Keratinocyte (primary cell): ENCODE results near the gene NRG3.

ENCODE experiments used
- EZH2 ChIP-seq: IDR thresholded peaks from one replicate; pipeline ENCODE4 v1.6.1; 2012; ENCODE audit warnings: inconsistent platforms, mild to moderate bottlenecking, low read length, moderate library complexity
- TF ChIP-seq, protein P1 (sequence below), 3 experiments: IDR thresholded peaks in 1 of 3; conservative IDR thresholded peaks in 1 of 3; optimal IDR thresholded peaks in 1 of 3; 2 replicates in 2 of 3; 3 replicates in 1 of 3; pipeline versions ENCODE3 to v1.5.1; 2011; ENCODE audit warnings: low read length in 3 of 3, mild to moderate bottlenecking in 3 of 3, moderate library complexity in 2 of 3, control low read depth in 1 of 3, inconsistent platforms in 1 of 3; ENCODE audit not compliant: insufficient read depth in 2 of 3; ENCODE audit errors: extremely low read depth in 1 of 3

DNA sequence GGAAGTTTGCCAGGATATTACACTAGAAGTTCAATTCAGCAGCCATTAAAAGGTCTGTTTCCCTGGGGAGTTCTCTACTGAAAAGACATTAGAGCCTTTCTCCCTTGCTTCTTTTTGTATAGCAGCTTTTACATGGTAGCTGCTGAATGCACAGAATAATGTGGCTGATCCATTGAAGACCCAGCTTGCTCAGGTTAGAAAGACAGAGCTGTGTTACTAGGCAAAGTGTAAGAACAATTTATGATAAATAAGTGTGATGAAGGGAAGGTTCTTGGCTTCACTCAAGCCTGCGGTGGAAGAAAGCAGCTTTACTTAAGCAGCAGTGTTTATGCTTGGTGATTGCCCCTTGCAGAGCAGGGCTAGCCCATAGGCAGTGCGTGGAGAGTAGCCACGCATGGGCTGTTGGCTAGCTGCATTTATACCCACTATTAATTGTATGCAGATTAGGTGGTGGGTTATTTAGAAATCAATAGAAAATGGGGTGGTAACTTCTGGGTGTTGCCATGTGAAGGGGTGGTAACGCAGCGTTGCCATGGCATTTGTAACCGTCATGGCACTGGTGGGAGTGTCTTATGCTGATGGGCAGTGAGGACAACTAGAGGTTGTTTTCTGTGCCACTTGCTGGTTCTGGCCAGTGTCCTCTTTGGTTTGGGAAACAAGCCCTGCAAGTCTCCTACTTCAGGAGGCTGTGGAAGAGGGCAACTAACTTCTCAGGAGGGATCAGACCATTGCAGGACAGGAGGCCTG is 942.9 kb downstream of the NRG3 start:
- TF ChIP-seq, protein P1, sequence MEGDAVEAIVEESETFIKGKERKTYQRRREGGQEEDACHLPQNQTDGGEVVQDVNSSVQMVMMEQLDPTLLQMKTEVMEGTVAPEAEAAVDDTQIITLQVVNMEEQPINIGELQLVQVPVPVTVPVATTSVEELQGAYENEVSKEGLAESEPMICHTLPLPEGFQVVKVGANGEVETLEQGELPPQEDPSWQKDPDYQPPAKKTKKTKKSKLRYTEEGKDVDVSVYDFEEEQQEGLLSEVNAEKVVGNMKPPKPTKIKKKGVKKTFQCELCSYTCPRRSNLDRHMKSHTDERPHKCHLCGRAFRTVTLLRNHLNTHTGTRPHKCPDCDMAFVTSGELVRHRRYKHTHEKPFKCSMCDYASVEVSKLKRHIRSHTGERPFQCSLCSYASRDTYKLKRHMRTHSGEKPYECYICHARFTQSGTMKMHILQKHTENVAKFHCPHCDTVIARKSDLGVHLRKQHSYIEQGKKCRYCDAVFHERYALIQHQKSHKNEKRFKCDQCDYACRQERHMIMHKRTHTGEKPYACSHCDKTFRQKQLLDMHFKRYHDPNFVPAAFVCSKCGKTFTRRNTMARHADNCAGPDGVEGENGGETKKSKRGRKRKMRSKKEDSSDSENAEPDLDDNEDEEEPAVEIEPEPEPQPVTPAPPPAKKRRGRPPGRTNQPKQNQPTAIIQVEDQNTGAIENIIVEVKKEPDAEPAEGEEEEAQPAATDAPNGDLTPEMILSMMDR (optimal IDR thresholded peaks at IDR 0.05 in 1 of 3, IDR thresholded peaks at IDR 0.05 in 1 of 3, conservative IDR thresholded peaks at IDR 0.05 in 1 of 3; ENCODE audit: extremely low read depth in 1 of 3, insufficient read depth in 2 of 3, low read length in 3 of 3), result no peak
- no peak for TF ChIP-seq EZH2
